Measurements from ENCODE around the gene NAV2. TPM values are rescaled to one million over a fixed set of nuclear protein-coding genes. Genes with fewer than 3 reads are reported as not detected.

NAV2 gene
- total RNA-seq, 1 experiment from 2014 or later: 2.1 TPM

GRCh38 chr11:20120134-20120925, 407.7 kb downstream of the NAV2 start:
- no peaks in the 10 kb centered on the region for H4K20me1 ChIP-seq (ENCODE audit: insufficient read depth)
- intact Hi-C loops (cut with micrococcal nuclease): no loop called here
- ChIA-PET POLR2A (no interaction called here), CTCF (no interaction called here), RAD21 (ENCODE audit: low non-redundant PET in 1 of 2, low total read pairs in 2 of 2, uncharacterized antibody in 2 of 2, unreplicated experiment in 2 of 2) (no interaction called here)
- no peak for TF ChIP-seq CTCF (IDR thresholded peaks at IDR 0.05 in 2 of 3, conservative IDR thresholded peaks at IDR 0.05 in 1 of 3; ENCODE audit: borderline replicate concordance in 1 of 3, insufficient read depth in 1 of 3, low read depth in 2 of 3, low read length in 2 of 3)
- no peak for TF ChIP-seq ELF1 (IDR thresholded peaks at IDR 0.05; ENCODE audit: borderline replicate concordance, low read depth)
- no peak for TF ChIP-seq TCF7L2 (IDR thresholded peaks at IDR 0.05; ENCODE audit: borderline replicate concordance, extremely low read depth, insufficient read depth, insufficient read length)
- TF ChIP-seq SP1 (IDR thresholded peaks at IDR 0.05; ENCODE audit: low read depth): no peak
- TF ChIP-seq, protein P1, sequence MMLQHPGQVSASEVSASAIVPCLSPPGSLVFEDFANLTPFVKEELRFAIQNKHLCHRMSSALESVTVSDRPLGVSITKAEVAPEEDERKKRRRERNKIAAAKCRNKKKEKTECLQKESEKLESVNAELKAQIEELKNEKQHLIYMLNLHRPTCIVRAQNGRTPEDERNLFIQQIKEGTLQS (IDR thresholded peaks at IDR 0.05): no peak
- TF ChIP-seq SRF (IDR thresholded peaks at IDR 0.05; ENCODE audit: low read depth): no peak
- TF ChIP-seq ZNF274 (IDR thresholded peaks at IDR 0.05; ENCODE audit: low read depth, low read length): no peak
- no peak for TF ChIP-seq JUND (IDR thresholded peaks at IDR 0.05)
- no peak for TF ChIP-seq YY1 (IDR thresholded peaks at IDR 0.05; ENCODE audit: extremely low read depth, insufficient replicate concordance, low read depth, low read length)
- no peak for TF ChIP-seq CEBPB (IDR thresholded peaks at IDR 0.05; ENCODE audit: low read depth)
- TF ChIP-seq EZH2phosphoT487 (IDR thresholded peaks at IDR 0.05; ENCODE audit: borderline replicate concordance): no peak
- no peak for TF ChIP-seq RAD21 (IDR thresholded peaks at IDR 0.05; ENCODE audit: low read depth)
- TF ChIP-seq, protein P2, sequence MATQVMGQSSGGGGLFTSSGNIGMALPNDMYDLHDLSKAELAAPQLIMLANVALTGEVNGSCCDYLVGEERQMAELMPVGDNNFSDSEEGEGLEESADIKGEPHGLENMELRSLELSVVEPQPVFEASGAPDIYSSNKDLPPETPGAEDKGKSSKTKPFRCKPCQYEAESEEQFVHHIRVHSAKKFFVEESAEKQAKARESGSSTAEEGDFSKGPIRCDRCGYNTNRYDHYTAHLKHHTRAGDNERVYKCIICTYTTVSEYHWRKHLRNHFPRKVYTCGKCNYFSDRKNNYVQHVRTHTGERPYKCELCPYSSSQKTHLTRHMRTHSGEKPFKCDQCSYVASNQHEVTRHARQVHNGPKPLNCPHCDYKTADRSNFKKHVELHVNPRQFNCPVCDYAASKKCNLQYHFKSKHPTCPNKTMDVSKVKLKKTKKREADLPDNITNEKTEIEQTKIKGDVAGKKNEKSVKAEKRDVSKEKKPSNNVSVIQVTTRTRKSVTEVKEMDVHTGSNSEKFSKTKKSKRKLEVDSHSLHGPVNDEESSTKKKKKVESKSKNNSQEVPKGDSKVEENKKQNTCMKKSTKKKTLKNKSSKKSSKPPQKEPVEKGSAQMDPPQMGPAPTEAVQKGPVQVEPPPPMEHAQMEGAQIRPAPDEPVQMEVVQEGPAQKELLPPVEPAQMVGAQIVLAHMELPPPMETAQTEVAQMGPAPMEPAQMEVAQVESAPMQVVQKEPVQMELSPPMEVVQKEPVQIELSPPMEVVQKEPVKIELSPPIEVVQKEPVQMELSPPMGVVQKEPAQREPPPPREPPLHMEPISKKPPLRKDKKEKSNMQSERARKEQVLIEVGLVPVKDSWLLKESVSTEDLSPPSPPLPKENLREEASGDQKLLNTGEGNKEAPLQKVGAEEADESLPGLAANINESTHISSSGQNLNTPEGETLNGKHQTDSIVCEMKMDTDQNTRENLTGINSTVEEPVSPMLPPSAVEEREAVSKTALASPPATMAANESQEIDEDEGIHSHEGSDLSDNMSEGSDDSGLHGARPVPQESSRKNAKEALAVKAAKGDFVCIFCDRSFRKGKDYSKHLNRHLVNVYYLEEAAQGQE (IDR thresholded peaks at IDR 0.05; ENCODE audit: low read depth): no peak
- no peak for TF ChIP-seq ZFX (IDR thresholded peaks at IDR 0.05)
- no peak for TF ChIP-seq SIN3A (IDR thresholded peaks at IDR 0.05; ENCODE audit: low read depth)
- no peak for TF ChIP-seq CBX3 (IDR thresholded peaks at IDR 0.05; ENCODE audit: low read depth)
- H3K27me3 ChIP-seq (ENCODE audit: insufficient read depth, low read length): no peaks in the 10 kb centered on the region
- BruUV-seq (replicated peaks): no TSS peak
- H3K36me3 ChIP-seq (ENCODE audit: control insufficient read depth in 1 of 2, insufficient read depth in 2 of 2, low read length in 2 of 2): no peaks in the 10 kb centered on the region
- ATAC-seq (no peak), DNase-seq (ENCODE audit: low read depth, low spot score) (no peak)
- H3K9me3 ChIP-seq (ENCODE audit: control insufficient read depth in 1 of 2, insufficient read depth in 1 of 2, low read depth in 1 of 2, low read length in 2 of 2): no peaks in the 10 kb centered on the region
- H2AFZ ChIP-seq (ENCODE audit: low read depth, low read length, poor library complexity, severe bottlenecking): no peak overlapping the region
- H3K4me1 ChIP-seq (ENCODE audit: control insufficient read depth in 1 of 2, insufficient read depth in 2 of 2, low read length in 2 of 2): no peaks in the 10 kb centered on the region
- no peaks in the 10 kb centered on the region for H3K79me2 ChIP-seq (ENCODE audit: insufficient read depth, low read length)
- H3K4me3 ChIP-seq (replicated peaks in 1 of 2; ENCODE audit: low read depth in 1 of 2, low read length in 2 of 2): no peak overlapping the region
- H3K9ac ChIP-seq (ENCODE audit: low read length): no peak overlapping the region
- H3K27ac ChIP-seq (ENCODE audit: low read depth, low read length): no peak overlapping the region
- H3K9me2 ChIP-seq (ENCODE audit: insufficient read depth): no peaks in the 10 kb centered on the region
- H3K4me2 ChIP-seq (ENCODE audit: low read length): no peak overlapping the region

All from HCT116 (cell line).